ENCODE data around the gene LMCD1. TPM values are rescaled to one million over a fixed set of nuclear protein-coding genes. Genes with fewer than 3 reads are reported as not detected.

The LMCD1 gene
- total and polyA plus RNA-seq, 2 of the 4 experiments (the other 2 are of a cell fraction), result 50.0 to 53.8 TPM

- H3K4me3 ChIP-seq (ENCODE audit: insufficient read depth, low read depth, low read length), result no peak overlapping the region
- H4K20me1 ChIP-seq (ENCODE audit: insufficient read depth, low read length), result no peaks in the 10 kb centered on the region
- H4K5ac ChIP-seq (ENCODE audit: low read depth, low read length), result peak overlapping the region; percentile 67
- H4K8ac ChIP-seq (ENCODE audit: low read depth in 2 of 2, low read length in 2 of 2), result peak overlapping the region; percentile 19 to 67; a peak in 1 of 4 replicates
- peak overlapping the region; percentile 87 for H3K4ac ChIP-seq (ENCODE audit: low read depth, low read length)
- H3K9me1 ChIP-seq (ENCODE audit: insufficient read depth, low read length), result peaks cover 31% of the 10 kb centered on the region
- no peak for TF ChIP-seq NFE2L2 (IDR thresholded peaks at IDR 0.05; ENCODE audit: low read depth, low read length)
- no peak for TF ChIP-seq RCOR1 (IDR thresholded peaks at IDR 0.05; ENCODE audit: insufficient replicate concordance, low read length)
- no peak for TF ChIP-seq CTCF (conservative IDR thresholded peaks at IDR 0.05; ENCODE audit: low read depth, low read length)
- TF ChIP-seq USF2 (IDR thresholded peaks at IDR 0.05; ENCODE audit: low read depth, low read length), result no peak
- TF ChIP-seq CEBPB (IDR thresholded peaks at IDR 0.05; ENCODE audit: low read depth, low read length), result no peak
- TF ChIP-seq CHD1 (IDR thresholded peaks at IDR 0.05; ENCODE audit: low read depth, low read length), result no peak
- TF ChIP-seq SMC3 (IDR thresholded peaks at IDR 0.05; ENCODE audit: low read depth, low read length), result no peak
- DNase-seq (no peak), ATAC-seq (ENCODE audit: low read depth) (no peak)
- H2AFZ ChIP-seq (replicated peaks; ENCODE audit: low read length, poor library complexity), result no peak overlapping the region
- H3K27ac ChIP-seq (ENCODE audit: insufficient read depth, low read length), result no peak overlapping the region
- in situ Hi-C loops (cut with MboI; ENCODE audit: low sequenced_read_pairs) (no loop called here), intact Hi-C loops (cut with micrococcal nuclease) (no loop called here), dilution Hi-C loops (cut with HindIII; ENCODE audit: low sequenced_read_pairs, unreplicated experiment) (no loop called here)
- peak overlapping the region; percentile 64 for H4K91ac ChIP-seq (ENCODE audit: insufficient read depth, low read depth, low read length)
- peak overlapping the region; percentile 35; the same call in 1 of the 2 replicates for H3K23ac ChIP-seq (ENCODE audit: low read depth, low read length)
- H3K36me3 ChIP-seq (ENCODE audit: control insufficient read depth, insufficient read depth, low read length), result peaks cover 9% of the 10 kb centered on the region; the same call in 1 of the 2 replicates
- no TSS peak for BruUV-seq (replicated peaks)
- ChIA-PET POLR2A (ENCODE audit: unreplicated experiment) (no interaction called here), CTCF (no interaction called here)
- no peaks in the 10 kb centered on the region for H3K27me3 ChIP-seq (ENCODE audit: control insufficient read depth, insufficient read depth, low read length)
- H3K79me1 ChIP-seq (ENCODE audit: low read depth in 1 of 2, low read length in 2 of 2), result no peaks in the 10 kb centered on the region
- H3K14ac ChIP-seq (replicated peaks; ENCODE audit: low read depth, low read length), result peak overlapping the region; percentile 29
- WGBS, 2 experiments (ENCODE audit: extremely low coverage in 2 of 2, insufficient read length in 1 of 2), result no CpG with 5 or more reads among the region's 3 CpGs
- peak overlapping the region; percentile 87; the same call in 2 of the 3 replicates for H2BK15ac ChIP-seq (ENCODE audit: low read depth, low read length)
- H3K56ac ChIP-seq (ENCODE audit: extremely low read depth, insufficient read depth, low read length), result no peak overlapping the region; the same call in 1 of the 2 replicates
- H2AK9ac ChIP-seq (replicated peaks; ENCODE audit: low read depth, low read length, poor library complexity), result peak overlapping the region; percentile 31
- H2AK5ac ChIP-seq (ENCODE audit: low read depth, low read length), result peak overlapping the region; percentile 73
- H3K9me3 ChIP-seq (ENCODE audit: control insufficient read depth, insufficient read depth, low read length), result no peaks in the 10 kb centered on the region
- peak overlapping the region; percentile 85; the same call in 1 of the 2 replicates for H3K18ac ChIP-seq (ENCODE audit: low read depth, low read length)
- H3K4me1 ChIP-seq (ENCODE audit: control insufficient read depth, insufficient read depth, low read length), result peaks cover 18% of the 10 kb centered on the region
- no peak overlapping the region for H3K4me2 ChIP-seq (ENCODE audit: low read depth, low read length)
- H2BK120ac ChIP-seq (ENCODE audit: low read depth, low read length), result peak overlapping the region; percentile 36
- H2BK20ac ChIP-seq (ENCODE audit: low read depth, low read length), result peak overlapping the region; percentile 70
- H2BK5ac ChIP-seq (ENCODE audit: low read depth, low read length, poor library complexity, severe bottlenecking), result no peak overlapping the region
- H3K9ac ChIP-seq (ENCODE audit: low read depth, low read length), result no peak overlapping the region
Measured at GRCh38 chr3:8562081-8562595, 60.5 kb downstream of the LMCD1 start.

Measured in IMR-90 (cell line).